Stomach (tissue), 9 donors: ENCODE data around the gene AKAP12. TPM values are rescaled to one million over a fixed set of nuclear protein-coding genes. Genes with fewer than 3 reads are reported as not detected.

Experiments
- DNase-seq, 2 donors: peaks; one replicate each; pipeline versions ENCODE4 v3.0.0 to v3.0.0-alpha.2; 2013 to 2019
- H3K27ac ChIP-seq, 5 donors: fragments of 200-600 bp in 4 of 5; sonication (generic) in 4 of 5; one replicate each; pipeline ENCODE4 v1.5.1; 2013 to 2019; ENCODE audit warnings: mild to moderate bottlenecking in 1 of 5, moderate library complexity in 1 of 5
- H3K27me3 ChIP-seq, 3 donors: fragments of 200-600 bp; sonication (generic); one replicate each; pipeline ENCODE4 v1.5.1; 2017 to 2019; ENCODE audit warnings: mixed run types in 1 of 3
- H3K36me3 ChIP-seq, 4 donors: fragments of 200-600 bp; sonication (generic); 1 replicate in 3 of 4; 2 replicates in 1 of 4; pipeline ENCODE4 v1.5.1; 2016 to 2019
- H3K4me1 ChIP-seq, 4 donors: fragments of 200-600 bp; sonication (generic); one replicate each; pipeline ENCODE4 v1.5.1; 2016 to 2019
- H3K4me3 ChIP-seq, 4 donors: fragments of 200-600 bp; sonication (generic) in 3 of 4; one replicate each; pipeline ENCODE4 v1.5.1; 2016 to 2019; ENCODE audit warnings: mild to moderate bottlenecking in 1 of 4
- H3K9me3 ChIP-seq, 4 donors: fragments of 200-600 bp; sonication (generic); one replicate each; pipeline ENCODE4 v1.5.1; 2016 to 2019
- CTCF ChIP-seq, 7 experiments: fragments of 450-650 bp in 4 of 7; fragments of 200-600 bp in 3 of 7; sonication (generic) in 3 of 7; IDR thresholded peaks; one replicate each; pipeline ENCODE4 v1.5.1; 2016 to 2019; ENCODE audit warnings: antibody characterized with exemption in 7 of 7, control low read depth in 2 of 7, mild to moderate bottlenecking in 1 of 7
- EP300 ChIP-seq: sonication (generic); formaldehyde crosslinking; IDR thresholded peaks from one replicate; pipeline ENCODE4 v1.6.1; 2017; ENCODE audit warnings: antibody characterized with exemption
- POLR2A ChIP-seq, 4 donors: fragments of 450-650 bp; IDR thresholded peaks; one replicate each; pipeline ENCODE4 v1.6.1; 2016; ENCODE audit warnings: antibody characterized with exemption in 4 of 4, control low read depth in 2 of 4, mild to moderate bottlenecking in 1 of 4, moderate library complexity in 1 of 4
- POLR2AphosphoS5 ChIP-seq, 3 donors: sonication (generic); formaldehyde crosslinking; IDR thresholded peaks; one replicate each; pipeline ENCODE4 v1.6.1; 2016; ENCODE audit warnings: antibody characterized with exemption in 3 of 3
- WGBS, 5 donors: extraction: QIAGEN DNeasy Blood & Tissue Kit in 3 of 5; methylation state at CpG; one replicate each; pipeline versions ENCODE4 v1.1.5 to v1.1.7; 2013 to 2018; 5-methylcytosine and 5-hydroxymethylcytosine counted together
- intact Hi-C: fragments of 100-400 bp; cut with DNase I; formaldehyde crosslinking; loops from one replicate; pipeline ENCODE4 v1.15.1; 2023; ENCODE audit warnings: low total_unique reads
- polyA plus RNA-seq, 3 donors: library from polyadenylated mRNA; stranded (reverse); fragments of 200-250 nt; gene quantifications; one replicate each; pipeline ENCODE4 v1.2.3, GENCODE V29; 2013
- total RNA-seq, 5 donors: library from RNA; depleted of rRNA; stranded (reverse); fragments of >200 nt; gene quantifications; one replicate each; pipeline versions ENCODE4 v1.1.0 to v1.2.3, GENCODE V29; 2014 to 2016
- donor health status: healthy with polysubstance abuse.
- donor health status: Bipolar disorder and iron deficiency.
- donor health status: healthy.

The AKAP12 gene
- total and polyA plus RNA-seq, 8 donors, result 4.2 to 110 (median 35.0) TPM

GRCh38 chr6:151357758-151358436, 118.1 kb downstream of the AKAP12 start:
- no peak overlapping the region for H3K27ac ChIP-seq
- TF ChIP-seq EP300 (no peak), CTCF (IDR thresholded peaks at IDR 0.05) (no peak), POLR2AphosphoS5 (IDR thresholded peaks at IDR 0.05) (no peak), POLR2A (IDR thresholded peaks at IDR 0.05) (no peak)
- intact Hi-C loops, result no loop called here
- H3K9me3 ChIP-seq, result no peaks in the 10 kb centered on the region
- no peak for DNase-seq
- no peak overlapping the region for H3K4me3 ChIP-seq
- no peaks in the 10 kb centered on the region for H3K27me3 ChIP-seq
- peaks cover 3 to 52% (median 36%) of the 10 kb centered on the region in 4 donors for H3K36me3 ChIP-seq
- peaks cover 0 to 15% (median 3%) of the 10 kb centered on the region in 4 donors for H3K4me1 ChIP-seq
- WGBS, 5 donors, result 43 to 76% (median 61%) methylated on average over 6 of the region's 6 CpGs

DNA sequence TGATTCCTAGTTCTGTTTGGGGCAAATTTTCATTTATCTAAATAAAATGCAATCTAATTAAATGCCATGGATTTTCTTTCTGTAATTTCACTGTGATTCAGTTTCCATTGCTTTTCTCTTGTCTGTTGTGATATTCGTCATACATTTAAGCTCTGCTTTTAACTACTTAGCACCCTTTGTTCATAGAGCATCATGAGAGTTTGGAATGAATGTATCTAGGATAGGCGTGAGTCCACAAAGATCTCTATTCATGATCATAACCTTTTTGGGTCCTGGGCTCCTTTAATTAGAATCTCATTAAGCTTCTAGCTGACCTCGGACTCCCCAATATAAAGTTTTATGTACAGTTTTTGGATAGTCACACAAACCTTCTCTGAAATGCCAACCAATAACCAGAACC, 118.7 kb downstream of the AKAP12 start:
- intact Hi-C loops, result no loop called here
- peaks cover 3 to 52% (median 38%) of the 10 kb centered on the region in 4 donors for H3K36me3 ChIP-seq
- TF ChIP-seq EP300 (no peak), CTCF (IDR thresholded peaks at IDR 0.05) (no peak)
- no peak overlapping the region for H3K4me3 ChIP-seq
- H3K9me3 ChIP-seq, result no peaks in the 10 kb centered on the region
- H3K27ac ChIP-seq, result no peak overlapping the region
- no peaks in the 10 kb centered on the region for H3K27me3 ChIP-seq
- no peak for DNase-seq
- 76 to 88% (median 84%) methylated on average over 3 of the region's 3 CpGs for WGBS, 5 donors
- peaks cover 0 to 15% (median 3%) of the 10 kb centered on the region in 4 donors for H3K4me1 ChIP-seq

GRCh38 chr6:151359486-151359885, 119.7 kb downstream of the AKAP12 start:
- H3K4me3 ChIP-seq, result no peak overlapping the region
- no peaks in the 10 kb centered on the region for H3K9me3 ChIP-seq
- H3K4me1 ChIP-seq, result peaks cover 0 to 15% (median 3%) of the 10 kb centered on the region in 4 donors
- TF ChIP-seq POLR2AphosphoS5 (IDR thresholded peaks at IDR 0.05), result no peak
- no peak for TF ChIP-seq CTCF (IDR thresholded peaks at IDR 0.05)
- TF ChIP-seq EP300, result no peak
- no peak for TF ChIP-seq POLR2A (IDR thresholded peaks at IDR 0.05)
- 90 to 97% (median 95%) methylated on average over 5 of the region's 5 CpGs for WGBS, 5 donors
- H3K36me3 ChIP-seq, result peaks cover 3 to 53% (median 38%) of the 10 kb centered on the region in 4 donors
- intact Hi-C loops, result no loop called here
- no peak for DNase-seq
- H3K27ac ChIP-seq, result no peak overlapping the region
- no peaks in the 10 kb centered on the region for H3K27me3 ChIP-seq

DNA sequence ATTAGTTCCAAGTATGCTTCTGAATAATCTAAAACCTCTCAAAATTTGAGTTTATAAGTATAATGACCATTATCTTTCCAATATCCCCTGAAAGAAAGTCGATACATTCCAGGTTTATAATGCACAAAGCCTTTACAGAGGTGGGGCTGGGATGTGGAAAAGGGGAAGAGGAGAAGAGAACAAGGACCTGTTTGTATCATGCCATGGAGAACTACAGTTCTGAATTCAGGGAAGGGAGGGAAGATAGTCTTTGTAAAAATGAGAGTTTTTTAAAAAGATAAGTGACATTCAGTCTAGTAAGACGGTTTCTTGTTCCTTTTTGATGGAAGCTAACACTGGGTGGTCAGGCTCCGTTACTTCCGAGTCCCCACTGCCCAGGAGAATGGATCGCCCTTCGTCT, 125.5 kb downstream of the AKAP12 start:
- 90 to 98% (median 96%) methylated on average over 6 of the region's 6 CpGs for WGBS, 5 donors

More for the DNA sequence above, 125.5 kb downstream of the AKAP12 start:
- Histone ChIP-seq H3K27me3 (no peaks in the 10 kb centered on the region), H3K4me1 (peaks cover 0 to 4% (median 0%) of the 10 kb centered on the region in 4 donors), H3K4me3 (no peak overlapping the region), H3K27ac (no peak overlapping the region), H3K9me3 (no peaks in the 10 kb centered on the region), H3K36me3 (peaks cover 17 to 82% (median 76%) of the 10 kb centered on the region in 4 donors)
- intact Hi-C loops, result no loop called here
- TF ChIP-seq POLR2AphosphoS5 (IDR thresholded peaks at IDR 0.05) (no peak), EP300 (no peak), POLR2A (IDR thresholded peaks at IDR 0.05) (no peak), CTCF (IDR thresholded peaks at IDR 0.05) (no peak)
- DNase-seq, result no peak
